ENCODE data around the gene VANGL1.

DNA sequence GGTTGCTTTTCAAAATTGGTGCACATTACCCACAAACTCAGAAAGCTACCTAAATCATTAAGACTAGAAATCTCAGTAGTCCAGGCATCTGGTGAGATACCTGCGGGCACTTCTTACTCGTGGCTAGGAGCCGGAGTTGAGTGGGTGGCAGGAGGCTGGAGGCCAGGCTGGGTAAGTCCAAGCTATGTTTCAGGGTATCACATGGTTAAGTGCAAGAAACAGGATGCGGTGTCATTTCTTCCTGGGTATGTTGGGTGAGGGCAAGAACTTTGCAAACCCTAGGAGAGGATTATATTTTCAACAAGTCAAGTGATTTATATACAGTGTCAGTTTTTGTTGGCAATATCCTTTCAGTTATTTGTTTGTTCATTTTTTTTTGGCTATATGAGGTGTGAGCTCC is 41.0 kb downstream of the VANGL1 start:
- TF ChIP-seq, protein P1, sequence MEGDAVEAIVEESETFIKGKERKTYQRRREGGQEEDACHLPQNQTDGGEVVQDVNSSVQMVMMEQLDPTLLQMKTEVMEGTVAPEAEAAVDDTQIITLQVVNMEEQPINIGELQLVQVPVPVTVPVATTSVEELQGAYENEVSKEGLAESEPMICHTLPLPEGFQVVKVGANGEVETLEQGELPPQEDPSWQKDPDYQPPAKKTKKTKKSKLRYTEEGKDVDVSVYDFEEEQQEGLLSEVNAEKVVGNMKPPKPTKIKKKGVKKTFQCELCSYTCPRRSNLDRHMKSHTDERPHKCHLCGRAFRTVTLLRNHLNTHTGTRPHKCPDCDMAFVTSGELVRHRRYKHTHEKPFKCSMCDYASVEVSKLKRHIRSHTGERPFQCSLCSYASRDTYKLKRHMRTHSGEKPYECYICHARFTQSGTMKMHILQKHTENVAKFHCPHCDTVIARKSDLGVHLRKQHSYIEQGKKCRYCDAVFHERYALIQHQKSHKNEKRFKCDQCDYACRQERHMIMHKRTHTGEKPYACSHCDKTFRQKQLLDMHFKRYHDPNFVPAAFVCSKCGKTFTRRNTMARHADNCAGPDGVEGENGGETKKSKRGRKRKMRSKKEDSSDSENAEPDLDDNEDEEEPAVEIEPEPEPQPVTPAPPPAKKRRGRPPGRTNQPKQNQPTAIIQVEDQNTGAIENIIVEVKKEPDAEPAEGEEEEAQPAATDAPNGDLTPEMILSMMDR (IDR thresholded peaks at IDR 0.05 in 4 of 5, conservative IDR thresholded peaks at IDR 0.05 in 1 of 5), result no peak
- TF ChIP-seq POLR2A (IDR thresholded peaks at IDR 0.05), result no peak
